Prostate gland (tissue), 2 donors: ENCODE data around the gene ARMH3.

ENCODE experiments used
- CTCF ChIP-seq, 4 experiments: fragments of 200-600 bp in 2 of 4; fragments of 450-650 bp in 2 of 4; sonication (generic) in 2 of 4; IDR thresholded peaks; 1 replicate in 3 of 4; 2 replicates in 1 of 4; pipeline ENCODE4 v1.5.1; 2016 to 2019; ENCODE audit warnings: antibody characterized with exemption in 4 of 4, mild to moderate bottlenecking in 2 of 4, moderate library complexity in 2 of 4
- POLR2AphosphoS5 ChIP-seq: sonication (generic); formaldehyde crosslinking; IDR thresholded peaks from one replicate; pipeline ENCODE4 v1.6.1; 2017; ENCODE audit warnings: antibody characterized with exemption

GRCh38 chr10:101850749-101851148 lies 205.2 kb downstream of the ARMH3 start:
- TF ChIP-seq CTCF (IDR thresholded peaks at IDR 0.05), result no peak
- TF ChIP-seq POLR2AphosphoS5, result no peak
